GM23338 (cell line): ENCODE results near the gene MAP1LC3A. TPM values are rescaled to one million over a fixed set of nuclear protein-coding genes. Genes with fewer than 3 reads are reported as not detected.

Experiments used
- ATAC-seq: fragments of 200-7000 bp; cut with Tn5 transposase; 3 replicates; pipeline ENCODE4 v1.9.1; 2020
- DNase-seq: peaks from one replicate; pipeline ENCODE4 v3.0.0-alpha.2; 2015; ENCODE audit warnings: low spot score
- H2AFZ ChIP-seq: fragments of 200-600 bp; sonication (generic); 2 replicates; pipeline ENCODE4 v1.8.0; 2016; ENCODE audit warnings: antibody characterized with exemption, mild to moderate bottlenecking, moderate library complexity
- H3F3A ChIP-seq: fragments of 200-600 bp; sonication (generic); replicated peaks from 2 replicates; pipeline ENCODE4 v1.8.0; 2017; ENCODE audit warnings: antibody characterized with exemption, mixed run types, low read depth
- H3K27ac ChIP-seq: fragments of 200-600 bp; sonication (generic); 2 replicates; pipeline ENCODE4 v1.6.1; 2016; ENCODE audit warnings: low read depth
- H3K27me3 ChIP-seq: fragments of 200-600 bp; sonication (generic); 2 replicates; pipeline ENCODE4 v1.8.0; 2016; ENCODE audit warnings: mild to moderate bottlenecking, mixed run types, moderate library complexity; ENCODE audit not compliant: insufficient read depth
- H3K36me3 ChIP-seq: fragments of 200-600 bp; sonication (generic); 2 replicates; pipeline ENCODE4 v1.8.0; 2016; ENCODE audit warnings: mild to moderate bottlenecking; ENCODE audit not compliant: insufficient read depth
- H3K4me1 ChIP-seq: fragments of 200-600 bp; sonication (generic); 2 replicates; pipeline ENCODE4 v1.8.0; 2016; ENCODE audit warnings: mild to moderate bottlenecking, moderate library complexity; ENCODE audit not compliant: insufficient read depth
- H3K4me2 ChIP-seq: fragments of 200-600 bp; sonication (generic); 2 replicates; pipeline ENCODE4 v1.7.1; 2017; ENCODE audit warnings: mixed run types
- H3K4me3 ChIP-seq: fragments of 200-600 bp; sonication (generic); 2 replicates; pipeline ENCODE4 v1.6.1; 2016; ENCODE audit warnings: mixed run types
- H3K79me2 ChIP-seq: fragments of 200-600 bp; sonication (generic); replicated peaks from 2 replicates; pipeline ENCODE4 v1.8.0; 2017; ENCODE audit warnings: mild to moderate bottlenecking; ENCODE audit not compliant: insufficient read depth
- H3K9me2 ChIP-seq: fragments of 200-600 bp; sonication (generic); 2 replicates; pipeline ENCODE4 v1.8.0; 2017; ENCODE audit not compliant: insufficient read depth
- H4K20me1 ChIP-seq: fragments of 200-600 bp; sonication (generic); replicated peaks from 2 replicates; pipeline ENCODE4 v1.8.0; 2017; ENCODE audit warnings: mild to moderate bottlenecking; ENCODE audit not compliant: insufficient read depth
- H3K27ac Mint-ChIP-seq: 2 replicates; pipeline ENCODE4 v1.8.0; 2020; ENCODE audit warnings: inconsistent platforms, mild to moderate bottlenecking, moderate library complexity, mixed read lengths
- H3K27me3 Mint-ChIP-seq: 3 replicates; pipeline ENCODE4 v1.8.0; 2022; ENCODE audit warnings: low read depth, mild to moderate bottlenecking, moderate library complexity, mixed read lengths, inconsistent platforms; ENCODE audit not compliant: insufficient read depth, poor library complexity
- H3K36me3 Mint-ChIP-seq: 3 replicates; pipeline ENCODE4 v1.8.0; 2021; ENCODE audit warnings: low read depth, mild to moderate bottlenecking, inconsistent platforms, moderate library complexity, mixed read lengths
- H3K4me1 Mint-ChIP-seq: 3 replicates; pipeline ENCODE4 v1.8.0; 2020; ENCODE audit warnings: mild to moderate bottlenecking, inconsistent platforms, mixed read lengths
- H3K4me3 Mint-ChIP-seq: 3 replicates; pipeline ENCODE4 v1.8.0; 2021; ENCODE audit warnings: moderate library complexity, mild to moderate bottlenecking, inconsistent platforms, mixed read lengths
- H3K9me3 Mint-ChIP-seq: 3 replicates; pipeline ENCODE4 v1.8.0; 2020; ENCODE audit warnings: moderate library complexity, mild to moderate bottlenecking, inconsistent platforms, mixed read lengths
- ETS1 ChIP-seq: IDR thresholded peaks from 2 replicates; pipeline ENCODE4 v1.6.1; 2016; ENCODE audit warnings: antibody characterized with exemption
- JUNB ChIP-seq: IDR thresholded peaks from one replicate; pipeline ENCODE4 v1.6.1; 2016; ENCODE audit warnings: antibody characterized with exemption; ENCODE audit not compliant: unreplicated experiment
- NANOG ChIP-seq: IDR thresholded peaks from 2 replicates; pipeline ENCODE4 v1.6.1; 2016; ENCODE audit warnings: antibody characterized with exemption, borderline replicate concordance
- POLR2AphosphoS5 ChIP-seq: IDR thresholded peaks from 2 replicates; pipeline ENCODE4 v1.6.1; 2016; ENCODE audit warnings: antibody characterized with exemption, low read depth
- STAT1 ChIP-seq: IDR thresholded peaks from one replicate; pipeline ENCODE4 v1.6.1; 2016; ENCODE audit warnings: antibody characterized with exemption; ENCODE audit not compliant: unreplicated experiment
- ZNF462 ChIP-seq: fragments of 250-450 bp; sonication (Bioruptor Pico); IDR thresholded peaks from 2 replicates; pipeline ENCODE4 v1.5.0; 2020; ENCODE audit warnings: mild to moderate bottlenecking, moderate library complexity
- polyA plus RNA-seq: library from polyadenylated mRNA; unstranded; fragments of >200 nt; fragmentation: Nextera tagmentation; extraction: Ambion mirVana; gene quantifications from 2 replicates; pipeline ENCODE4 v1.2.1, GENCODE V29; 2016
- total RNA-seq: library from RNA; depleted of rRNA; stranded (reverse); fragments of >200 nt; shearing (Covaris generic); gene quantifications from 2 replicates; pipeline ENCODE4 v1.2.3, GENCODE V29; 2014

The MAP1LC3A gene
- total and polyA plus RNA-seq, 2 experiments from 2014 or later: 15.2 to 15.9 TPM

- peaks cover 9% of the 10 kb centered on the region; the same call in 2 of the 3 replicates for H3K36me3 Mint-ChIP-seq
- H3K27me3 Mint-ChIP-seq: no peaks in the 10 kb centered on the region
- H3K27ac Mint-ChIP-seq: no peak overlapping the region
- no peaks in the 10 kb centered on the region for H4K20me1 ChIP-seq
- peaks cover 6% of the 10 kb centered on the region; the same call in 1 of the 2 replicates for H3K4me1 ChIP-seq
- no peaks in the 10 kb centered on the region for H3K9me3 Mint-ChIP-seq
- ATAC-seq: no peak
- H3K9me2 ChIP-seq: no peaks in the 10 kb centered on the region
- H3K4me3 Mint-ChIP-seq: no peak overlapping the region
- no peak overlapping the region for H3K4me3 ChIP-seq
- no peaks in the 10 kb centered on the region for H3F3A ChIP-seq
- no peak overlapping the region for H3K4me2 ChIP-seq
- H3K4me1 Mint-ChIP-seq: peaks cover 25% of the 10 kb centered on the region
- no peaks in the 10 kb centered on the region for H3K79me2 ChIP-seq
- no peaks in the 10 kb centered on the region for H3K36me3 ChIP-seq
- peak; percentile 29 for DNase-seq
- no peak overlapping the region for H3K27ac ChIP-seq
- no peak for TF ChIP-seq ZNF462
- TF ChIP-seq POLR2AphosphoS5: no peak
- TF ChIP-seq JUNB: no peak
- H2AFZ ChIP-seq: no peak overlapping the region
- H3K27me3 ChIP-seq: no peaks in the 10 kb centered on the region
These were observed 13.2 kb downstream of the MAP1LC3A start for GRCh38 chr20:34571753-34572152.

GRCh38 chr20:34573541-34574300 lies 15.2 kb downstream of the MAP1LC3A start:
- no peaks in the 10 kb centered on the region for H3K79me2 ChIP-seq
- no peak for ATAC-seq
- Mint-ChIP-seq H3K27me3 (no peaks in the 10 kb centered on the region), H3K27ac (0 out of 2 replicates have a peak overlapping the region, but pooled peaks have one; percentile 68), H3K4me3 (no peak overlapping the region), H3K36me3 (peaks cover 9% of the 10 kb centered on the region; the same call in 2 of the 3 replicates), H3K4me1 (peaks cover 11% of the 10 kb centered on the region; the same call in 2 of the 3 replicates), H3K9me3 (no peaks in the 10 kb centered on the region)
- H3K27ac ChIP-seq: no peak overlapping the region
- H3K4me2 ChIP-seq: no peak overlapping the region
- no peak overlapping the region for H3K4me3 ChIP-seq
- peaks cover 6% of the 10 kb centered on the region; the same call in 1 of the 2 replicates for H3K4me1 ChIP-seq
- H3F3A ChIP-seq: no peaks in the 10 kb centered on the region
- H3K36me3 ChIP-seq: no peaks in the 10 kb centered on the region
- no peaks in the 10 kb centered on the region for H3K9me2 ChIP-seq
- DNase-seq: no peak
- no peaks in the 10 kb centered on the region for H3K27me3 ChIP-seq
- no peak overlapping the region for H2AFZ ChIP-seq
- TF ChIP-seq STAT1: no peak
- TF ChIP-seq JUNB: no peak
- TF ChIP-seq NANOG: no peak
- TF ChIP-seq ETS1: no peak
- H4K20me1 ChIP-seq: no peaks in the 10 kb centered on the region
